Neural cell (in vitro differentiated cells): ENCODE measurements around the gene CBX2. TPM values are rescaled to one million over a fixed set of nuclear protein-coding genes. Genes with fewer than 3 reads are reported as not detected.

Source experiments
- H2AFZ ChIP-seq: fragments of 200-600, 300-800 bp; sonication (generic), shearing (Covaris generic); 2 replicates; pipeline ENCODE4 v1.6.0; 2014; ENCODE audit warnings: low read depth, mild to moderate bottlenecking, antibody characterized with exemption, low read length, moderate library complexity
- H3F3A ChIP-seq: fragments of 200-600 bp; shearing (Covaris generic); 2 replicates; pipeline ENCODE4 v1.6.1; 2016; ENCODE audit warnings: mild to moderate bottlenecking, moderate library complexity, mixed read lengths, antibody characterized with exemption, low read length; ENCODE audit not compliant: insufficient read depth, poor library complexity, severe bottlenecking
- H3K27ac ChIP-seq: fragments of 200-600, 300-800 bp; sonication (generic), shearing (Covaris generic); 2 replicates; pipeline ENCODE4 v1.5.1; 2014; ENCODE audit warnings: mild to moderate bottlenecking, low read length, moderate library complexity
- H3K27me3 ChIP-seq: fragments of 300-800, 200-600 bp; sonication (generic), shearing (Covaris generic); 2 replicates; pipeline ENCODE4 v1.6.0; 2014; ENCODE audit warnings: mild to moderate bottlenecking, low read depth, low read length, moderate library complexity; ENCODE audit not compliant: insufficient read depth
- H3K36me3 ChIP-seq: fragments of 300-800, 200-600 bp; sonication (generic), shearing (Covaris generic); 2 replicates; pipeline ENCODE4 v1.5.1; 2014; ENCODE audit warnings: mild to moderate bottlenecking, antibody characterized with exemption, low read length, moderate library complexity; ENCODE audit not compliant: insufficient read depth
- H3K4me2 ChIP-seq: fragments of 300-800, 200-600 bp; sonication (generic), shearing (Covaris generic); 2 replicates; pipeline ENCODE4 v1.6.0; 2014; ENCODE audit warnings: mild to moderate bottlenecking, low read length
- H3K4me3 ChIP-seq: fragments of 300-800, 200-600 bp; sonication (generic), shearing (Covaris generic); 2 replicates; pipeline ENCODE4 v1.5.1; 2014; ENCODE audit warnings: mild to moderate bottlenecking, low read length, moderate library complexity
- H3K79me2 ChIP-seq: fragments of 200-600 bp; shearing (Covaris generic); replicated peaks from 2 replicates; pipeline ENCODE4 v1.6.0; 2014; ENCODE audit warnings: mild to moderate bottlenecking, low read length, moderate library complexity; ENCODE audit not compliant: insufficient read depth
- H3K9ac ChIP-seq: fragments of 300-800, 200-600 bp; sonication (generic), shearing (Covaris generic); 2 replicates; pipeline ENCODE4 v1.6.1; 2016; ENCODE audit warnings: mild to moderate bottlenecking, low read length, mixed read lengths
- H3K9me2 ChIP-seq: fragments of 200-600 bp; shearing (Covaris generic); 2 replicates; pipeline ENCODE4 v1.6.1; 2016; ENCODE audit warnings: mild to moderate bottlenecking, low read length, mixed read lengths; ENCODE audit not compliant: insufficient read depth
- H3K9me3 ChIP-seq: fragments of 200-600, 300-800 bp; sonication (generic), shearing (Covaris generic); 2 replicates; pipeline ENCODE4 v1.6.1; 2016; ENCODE audit warnings: mild to moderate bottlenecking, mixed run types, low read length, moderate library complexity, mixed read lengths
- H4K20me1 ChIP-seq: fragments of 200-600 bp; shearing (Covaris generic); 2 replicates; pipeline ENCODE4 v1.6.1; 2016; ENCODE audit warnings: mild to moderate bottlenecking, mixed run types; ENCODE audit not compliant: insufficient read depth
- EP300 ChIP-seq: fragments of 450-650 bp; conservative IDR thresholded peaks from 2 replicates; pipeline ENCODE4 v1.6.1; 2014; ENCODE audit warnings: antibody characterized with exemption, mild to moderate bottlenecking, moderate library complexity; ENCODE audit not compliant: poor library complexity, severe bottlenecking
- EZH2 ChIP-seq: fragments of 200-600, 300-800 bp; shearing (Covaris generic), sonication (generic); IDR thresholded peaks from 2 replicates; pipeline ENCODE4 v1.6.1; 2014; ENCODE audit warnings: antibody characterized with exemption, low read length, borderline replicate concordance, mild to moderate bottlenecking; ENCODE audit not compliant: insufficient read depth, poor library complexity, severe bottlenecking
- MXI1 ChIP-seq: fragments of 450-650 bp; conservative IDR thresholded peaks from 2 replicates; pipeline ENCODE4 v1.6.1; 2014; ENCODE audit warnings: antibody characterized with exemption, mild to moderate bottlenecking; ENCODE audit not compliant: poor library complexity, severe bottlenecking
- POLR2AphosphoS5 ChIP-seq: IDR thresholded peaks from 2 replicates; pipeline ENCODE4 v1.6.1; 2012
- RAD21 ChIP-seq: fragments of 450-650 bp; conservative IDR thresholded peaks from 2 replicates; pipeline ENCODE4 v1.6.1; 2014; ENCODE audit warnings: antibody characterized with exemption, mild to moderate bottlenecking, moderate library complexity
- SMC3 ChIP-seq: fragments of 450-650 bp; conservative IDR thresholded peaks from 2 replicates; pipeline ENCODE4 v1.6.1; 2014; ENCODE audit warnings: antibody characterized with exemption, mild to moderate bottlenecking, moderate library complexity; ENCODE audit not compliant: poor library complexity
- TAF1 ChIP-seq: IDR thresholded peaks from 2 replicates; pipeline ENCODE4 v1.6.1; 2012; ENCODE audit warnings: low read depth
- polyA plus RNA-seq: library from polyadenylated mRNA; depleted of rRNA; stranded (reverse); fragments of >200 nt; gene quantifications from 2 replicates; pipeline ENCODE4 v1.2.3, GENCODE V29; 2014
- TF ChIP-seq, protein P1 (sequence below): fragments of 450-650 bp; IDR thresholded peaks from 2 replicates; pipeline ENCODE4 v1.5.1; 2014; ENCODE audit warnings: antibody characterized with exemption, mild to moderate bottlenecking, moderate library complexity; ENCODE audit not compliant: poor library complexity, severe bottlenecking
- TF ChIP-seq, protein P2 (sequence below): IDR thresholded peaks from 2 replicates; pipeline ENCODE4 v1.6.1; 2012; ENCODE audit warnings: borderline replicate concordance

Gene CBX2
- polyA plus RNA-seq, 1 donor from 2014 or later, result 16.9 TPM

DNA sequence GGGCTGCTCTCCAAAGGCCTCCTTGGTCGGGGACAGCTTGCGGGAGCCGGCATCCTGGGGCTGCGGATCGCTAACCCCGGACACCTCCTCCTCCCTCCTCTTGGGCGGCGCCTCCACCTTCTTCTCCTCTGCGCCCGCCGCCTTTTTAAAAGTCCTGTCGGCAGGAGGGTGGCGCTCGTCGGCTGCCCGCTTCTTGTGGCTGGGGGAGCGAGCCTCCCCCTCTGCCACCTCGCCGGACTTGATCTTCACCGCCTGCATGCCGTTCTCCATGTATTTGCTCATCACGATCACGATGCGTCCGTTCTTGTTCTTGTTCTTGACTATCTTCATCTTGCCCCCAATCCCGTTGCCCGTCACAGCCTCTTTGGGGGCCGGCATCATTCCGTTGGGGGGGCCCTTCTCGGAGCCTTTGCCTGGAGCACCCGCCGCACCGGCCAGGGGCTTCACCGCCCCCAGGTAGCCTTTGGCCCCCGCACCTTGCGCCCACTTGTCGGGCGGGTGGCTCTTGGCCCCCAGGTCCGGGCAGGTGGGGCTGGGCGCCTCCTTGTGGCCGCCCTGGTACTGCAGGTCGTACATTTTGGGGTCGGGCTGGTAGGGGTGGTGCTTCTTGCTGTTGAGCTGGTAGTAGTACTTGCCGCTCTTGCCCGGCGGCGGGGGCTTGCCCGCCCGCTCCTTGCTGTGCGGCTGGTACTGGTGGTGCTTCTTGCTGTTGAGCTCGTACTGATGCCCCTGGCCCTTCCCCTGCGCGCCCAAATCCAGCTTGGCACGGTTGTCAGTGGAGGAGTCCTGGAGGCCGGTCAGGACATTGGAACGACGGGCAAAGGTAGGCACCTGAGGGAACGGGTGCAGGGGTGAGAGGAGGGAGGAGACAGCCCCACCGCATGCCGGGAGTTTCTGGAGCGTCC is 56.9 kb downstream of the CBX2 start:
- Histone ChIP-seq H3K27me3 (peaks cover 21% of the 10 kb centered on the region), H3F3A (peaks cover 3% of the 10 kb centered on the region), H3K9me3 (no peaks in the 10 kb centered on the region), H3K4me3 (peak overlapping the region; percentile 83), H3K79me2 (peaks cover 43% of the 10 kb centered on the region), H3K9ac (peak overlapping the region; percentile 94), H4K20me1 (peaks cover 48% of the 10 kb centered on the region), H3K9me2 (no peaks in the 10 kb centered on the region), H3K27ac (no peak overlapping the region), H3K4me2 (no peak overlapping the region), H3K36me3 (no peaks in the 10 kb centered on the region), H2AFZ (no peak overlapping the region)
- TF ChIP-seq SMC3, result peak; percentile 66
- TF ChIP-seq RAD21, result peak; percentile 45
- TF ChIP-seq, protein P1, sequence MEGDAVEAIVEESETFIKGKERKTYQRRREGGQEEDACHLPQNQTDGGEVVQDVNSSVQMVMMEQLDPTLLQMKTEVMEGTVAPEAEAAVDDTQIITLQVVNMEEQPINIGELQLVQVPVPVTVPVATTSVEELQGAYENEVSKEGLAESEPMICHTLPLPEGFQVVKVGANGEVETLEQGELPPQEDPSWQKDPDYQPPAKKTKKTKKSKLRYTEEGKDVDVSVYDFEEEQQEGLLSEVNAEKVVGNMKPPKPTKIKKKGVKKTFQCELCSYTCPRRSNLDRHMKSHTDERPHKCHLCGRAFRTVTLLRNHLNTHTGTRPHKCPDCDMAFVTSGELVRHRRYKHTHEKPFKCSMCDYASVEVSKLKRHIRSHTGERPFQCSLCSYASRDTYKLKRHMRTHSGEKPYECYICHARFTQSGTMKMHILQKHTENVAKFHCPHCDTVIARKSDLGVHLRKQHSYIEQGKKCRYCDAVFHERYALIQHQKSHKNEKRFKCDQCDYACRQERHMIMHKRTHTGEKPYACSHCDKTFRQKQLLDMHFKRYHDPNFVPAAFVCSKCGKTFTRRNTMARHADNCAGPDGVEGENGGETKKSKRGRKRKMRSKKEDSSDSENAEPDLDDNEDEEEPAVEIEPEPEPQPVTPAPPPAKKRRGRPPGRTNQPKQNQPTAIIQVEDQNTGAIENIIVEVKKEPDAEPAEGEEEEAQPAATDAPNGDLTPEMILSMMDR, result peak; percentile 65
- no peak for TF ChIP-seq TAF1

DNA sequence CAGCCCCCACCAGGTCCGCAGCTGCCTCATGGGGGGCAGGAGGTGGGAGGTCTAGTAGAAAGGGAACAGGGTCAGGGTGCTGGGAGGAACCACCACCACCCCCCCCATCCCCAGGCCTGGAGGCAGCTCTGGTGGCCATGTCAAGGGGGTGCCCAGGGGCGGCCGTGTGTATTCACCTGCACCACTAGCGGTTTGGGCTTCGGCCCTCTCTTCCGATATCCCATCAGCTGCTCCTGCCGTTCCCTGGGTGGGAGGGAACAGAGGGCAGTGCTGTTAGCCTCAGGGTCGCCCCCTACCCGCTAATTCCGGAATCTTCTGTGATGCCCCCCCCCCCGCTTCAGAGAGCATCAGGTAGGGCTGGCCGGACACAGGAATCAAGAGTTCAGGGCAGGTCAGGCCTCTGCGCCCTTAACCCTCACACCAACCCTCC is 57.5 kb downstream of the CBX2 start:
- Histone ChIP-seq H3K9ac (peak overlapping the region; percentile 94), H3K4me3 (peak overlapping the region; percentile 83), H2AFZ (no peak overlapping the region), H3F3A (no peaks in the 10 kb centered on the region), H3K9me2 (no peaks in the 10 kb centered on the region), H3K36me3 (no peaks in the 10 kb centered on the region), H3K27me3 (peaks cover 28% of the 10 kb centered on the region), H4K20me1 (peaks cover 48% of the 10 kb centered on the region), H3K79me2 (peaks cover 43% of the 10 kb centered on the region), H3K27ac (no peak overlapping the region), H3K9me3 (no peaks in the 10 kb centered on the region), H3K4me2 (no peak overlapping the region)
- no peak for TF ChIP-seq SMC3
- TF ChIP-seq, protein P1, result peak; percentile 27

DNA sequence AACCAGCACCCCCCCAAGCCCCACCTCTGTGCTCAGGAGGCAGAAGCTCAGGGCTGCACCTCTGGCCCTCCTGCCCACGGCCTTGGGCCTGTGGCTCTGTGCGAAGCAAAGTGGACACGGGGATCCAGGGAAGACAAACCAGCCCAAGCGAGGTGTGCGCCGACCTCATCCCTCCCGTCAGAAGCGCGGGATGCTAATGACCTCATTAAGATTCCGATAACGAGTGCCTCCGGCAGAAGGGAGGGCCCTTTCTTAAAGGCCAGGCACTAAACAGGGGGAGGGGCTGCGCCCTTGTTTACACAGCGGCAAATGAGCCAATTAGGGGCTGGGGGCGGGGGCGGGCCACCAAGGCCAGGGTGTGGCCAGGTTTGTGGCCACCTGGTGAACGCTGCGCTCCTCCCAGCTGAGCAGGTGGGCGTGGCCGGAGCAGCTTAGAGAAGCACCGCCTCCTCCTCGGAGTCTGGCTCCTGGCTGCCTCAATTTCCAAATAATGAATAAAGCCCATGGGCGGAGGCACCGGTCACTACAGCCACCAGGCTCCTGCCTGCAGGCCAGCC is 58.1 kb downstream of the CBX2 start:
- Histone ChIP-seq H3K4me2 (peak overlapping the region; percentile 96), H3K9me2 (no peaks in the 10 kb centered on the region), H3K27ac (no peak overlapping the region), H3K27me3 (peaks cover 33% of the 10 kb centered on the region), H4K20me1 (peaks cover 48% of the 10 kb centered on the region), H3K79me2 (peaks cover 43% of the 10 kb centered on the region), H3K9me3 (no peaks in the 10 kb centered on the region), H3F3A (no peaks in the 10 kb centered on the region), H3K4me3 (peak overlapping the region; percentile 83), H2AFZ (no peak overlapping the region), H3K36me3 (no peaks in the 10 kb centered on the region), H3K9ac (peak overlapping the region; percentile 94)
- no peak for TF ChIP-seq POLR2AphosphoS5
- no peak for TF ChIP-seq EP300
- no peak for TF ChIP-seq MXI1
- no peak for TF ChIP-seq TAF1
- TF ChIP-seq RAD21, result no peak
- no peak for TF ChIP-seq EZH2
- TF ChIP-seq SMC3, result no peak
- TF ChIP-seq, protein P2, sequence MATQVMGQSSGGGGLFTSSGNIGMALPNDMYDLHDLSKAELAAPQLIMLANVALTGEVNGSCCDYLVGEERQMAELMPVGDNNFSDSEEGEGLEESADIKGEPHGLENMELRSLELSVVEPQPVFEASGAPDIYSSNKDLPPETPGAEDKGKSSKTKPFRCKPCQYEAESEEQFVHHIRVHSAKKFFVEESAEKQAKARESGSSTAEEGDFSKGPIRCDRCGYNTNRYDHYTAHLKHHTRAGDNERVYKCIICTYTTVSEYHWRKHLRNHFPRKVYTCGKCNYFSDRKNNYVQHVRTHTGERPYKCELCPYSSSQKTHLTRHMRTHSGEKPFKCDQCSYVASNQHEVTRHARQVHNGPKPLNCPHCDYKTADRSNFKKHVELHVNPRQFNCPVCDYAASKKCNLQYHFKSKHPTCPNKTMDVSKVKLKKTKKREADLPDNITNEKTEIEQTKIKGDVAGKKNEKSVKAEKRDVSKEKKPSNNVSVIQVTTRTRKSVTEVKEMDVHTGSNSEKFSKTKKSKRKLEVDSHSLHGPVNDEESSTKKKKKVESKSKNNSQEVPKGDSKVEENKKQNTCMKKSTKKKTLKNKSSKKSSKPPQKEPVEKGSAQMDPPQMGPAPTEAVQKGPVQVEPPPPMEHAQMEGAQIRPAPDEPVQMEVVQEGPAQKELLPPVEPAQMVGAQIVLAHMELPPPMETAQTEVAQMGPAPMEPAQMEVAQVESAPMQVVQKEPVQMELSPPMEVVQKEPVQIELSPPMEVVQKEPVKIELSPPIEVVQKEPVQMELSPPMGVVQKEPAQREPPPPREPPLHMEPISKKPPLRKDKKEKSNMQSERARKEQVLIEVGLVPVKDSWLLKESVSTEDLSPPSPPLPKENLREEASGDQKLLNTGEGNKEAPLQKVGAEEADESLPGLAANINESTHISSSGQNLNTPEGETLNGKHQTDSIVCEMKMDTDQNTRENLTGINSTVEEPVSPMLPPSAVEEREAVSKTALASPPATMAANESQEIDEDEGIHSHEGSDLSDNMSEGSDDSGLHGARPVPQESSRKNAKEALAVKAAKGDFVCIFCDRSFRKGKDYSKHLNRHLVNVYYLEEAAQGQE, result no peak
- TF ChIP-seq, protein P1, result no peak
